GM18517 (cell line): Measurements from ENCODE around the gene PMM2.
"Not testable (repeated sequence)": the region's sequence is repeated elsewhere in the genome, so short reads cannot be mapped to it uniquely, and the experiment has no call there.

Experiments
- ATAC-seq: cut with Tn5 transposase; IDR thresholded peaks from one replicate; pipeline ENCODE4 v1.9.1; 2021; ENCODE audit warnings: mild to moderate bottlenecking, moderate library complexity; ENCODE audit not compliant: unreplicated experiment

PMM2 gene

GRCh38 chr16:8866118-8866883, 68.7 kb downstream of the PMM2 start:
- ATAC-seq, result no peak

DNA sequence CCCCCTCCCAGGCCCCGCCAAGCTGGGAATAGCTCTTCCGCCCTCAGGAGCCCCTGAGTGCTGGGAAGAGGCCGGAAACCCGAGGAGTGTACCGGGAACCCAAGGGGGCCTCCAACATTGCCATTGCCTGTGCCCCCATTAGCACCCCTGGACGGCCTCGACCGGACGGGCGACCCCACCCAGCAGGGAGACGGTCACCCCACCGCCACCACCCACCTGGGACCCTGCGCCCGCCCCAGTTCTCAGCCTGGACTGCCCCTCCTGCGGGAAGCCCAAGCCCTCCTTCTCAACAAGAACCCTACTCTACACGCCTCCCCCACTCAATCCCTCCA, 69.2 kb downstream of the PMM2 start:
- no peak for ATAC-seq

DNA sequence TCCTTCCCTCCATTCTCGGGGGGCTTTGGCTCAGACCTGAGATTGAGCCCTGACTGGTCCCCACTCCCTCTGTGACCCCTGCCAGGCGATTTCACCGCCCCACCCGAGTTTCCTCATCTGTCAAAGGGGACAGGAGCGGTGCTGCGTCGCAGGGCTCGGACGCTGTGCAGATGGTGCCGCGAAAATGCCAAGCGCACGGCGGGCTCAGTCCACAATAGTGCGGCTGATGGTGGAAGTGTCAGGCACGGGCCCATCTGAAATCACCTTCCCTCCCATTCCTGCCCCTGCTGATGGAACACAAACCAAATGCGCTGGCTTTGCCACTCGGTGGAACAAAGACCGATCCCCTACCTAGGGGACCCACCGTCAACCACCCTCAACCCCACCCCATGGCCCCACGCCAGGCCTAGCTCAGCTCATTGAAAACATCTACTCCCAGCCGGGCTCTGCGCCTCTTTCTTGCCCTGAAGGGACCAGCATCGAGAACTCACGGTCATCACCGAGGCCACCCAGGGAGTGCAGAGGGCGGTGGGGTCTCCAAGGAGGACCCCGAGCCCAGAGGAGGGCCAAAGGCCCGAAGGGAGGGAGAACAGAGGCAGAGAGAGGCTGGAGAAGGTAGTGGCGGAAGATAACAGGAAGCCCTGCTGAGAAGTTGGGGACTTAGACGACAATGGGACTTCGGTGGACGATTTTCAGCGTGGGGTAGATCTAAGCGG, 69.7 kb downstream of the PMM2 start:
- no peak for ATAC-seq

DNA sequence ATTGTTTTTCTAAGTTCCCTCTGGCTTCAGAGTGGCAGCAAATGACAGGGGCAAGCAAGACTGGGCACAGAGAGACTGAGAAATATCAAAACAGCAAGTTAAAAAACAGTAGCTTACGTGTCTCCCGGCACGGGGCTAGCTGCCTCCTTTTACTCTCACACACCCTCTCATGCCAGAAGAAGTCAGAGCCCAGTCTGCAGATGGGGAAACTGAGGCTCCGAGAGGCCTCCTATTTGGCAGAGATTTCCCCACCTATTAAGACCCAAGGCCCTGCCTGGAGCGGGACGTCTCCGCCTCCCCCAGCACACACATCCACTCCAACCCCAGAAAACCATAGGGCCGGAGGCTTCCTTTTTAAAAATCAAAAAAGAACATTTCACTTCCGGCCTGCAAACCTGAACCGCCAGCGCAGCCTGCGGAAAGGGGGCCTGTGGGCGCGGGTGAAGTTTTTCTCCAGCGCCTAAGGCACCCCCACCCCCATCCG, 70.3 kb downstream of the PMM2 start:
- no peak for ATAC-seq

GRCh38 chr16:8868416-8869211, 71.0 kb downstream of the PMM2 start, which contains the start of gene CARHSP1:
Gene CARHSP1, minus strand, starts transcription at chr16:8869006. Its CDS starts 9,678 bp downstream, at chr16:8859328.
- peak; percentile 64 for ATAC-seq

DNA sequence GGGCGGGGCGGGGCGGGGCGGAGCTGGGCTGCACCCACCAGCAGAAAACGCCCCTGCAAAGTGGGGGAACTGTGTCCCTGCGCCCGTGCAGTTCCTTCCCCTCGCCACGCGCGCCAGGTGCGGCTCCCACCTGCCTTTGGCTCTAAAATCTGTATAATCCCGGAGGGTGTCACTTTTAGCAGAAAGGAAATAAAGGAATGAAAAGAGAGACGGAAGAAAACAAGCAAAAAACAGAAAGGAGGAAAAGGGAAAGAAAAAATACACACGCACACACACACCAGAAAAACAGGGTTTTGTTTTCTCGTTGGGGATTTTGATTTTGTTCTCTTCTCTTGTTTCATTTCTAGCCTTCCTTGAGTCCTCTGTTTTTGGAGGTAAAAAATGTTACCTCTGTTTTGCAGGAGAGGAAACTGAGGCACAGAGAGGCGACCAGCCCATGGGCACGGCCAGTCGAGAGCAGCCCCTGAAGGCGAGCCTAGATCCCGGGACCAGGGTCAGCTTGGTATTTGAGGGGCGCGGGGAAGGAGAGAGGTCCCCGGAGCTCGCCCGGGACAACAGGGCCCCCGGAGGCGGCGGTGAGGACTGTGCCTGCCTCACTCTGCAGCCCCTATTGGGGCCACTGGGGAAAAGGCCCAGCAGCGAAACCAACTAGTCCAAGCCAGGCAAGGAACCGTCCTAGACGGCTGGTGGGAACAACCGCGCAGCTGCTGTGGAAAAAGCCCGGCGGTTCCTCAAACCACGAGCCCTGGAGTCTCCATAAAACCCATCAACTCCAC, 71.8 kb downstream of the PMM2 start:
- no peak for ATAC-seq

DNA sequence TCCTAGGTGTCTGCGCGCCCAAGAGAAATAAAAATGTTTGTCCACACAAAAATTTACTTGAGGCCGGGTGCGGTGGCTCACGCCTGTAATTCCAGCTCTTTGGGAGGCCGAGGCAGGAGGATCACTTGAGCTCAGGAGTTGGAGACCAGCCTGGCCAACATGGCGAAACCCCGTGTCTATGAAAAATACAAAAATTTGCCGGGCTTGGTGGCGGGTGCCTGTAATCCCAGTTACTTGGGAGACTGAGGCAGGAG, 72.3 kb downstream of the PMM2 start:
- ATAC-seq, result not testable (repeated sequence)

DNA sequence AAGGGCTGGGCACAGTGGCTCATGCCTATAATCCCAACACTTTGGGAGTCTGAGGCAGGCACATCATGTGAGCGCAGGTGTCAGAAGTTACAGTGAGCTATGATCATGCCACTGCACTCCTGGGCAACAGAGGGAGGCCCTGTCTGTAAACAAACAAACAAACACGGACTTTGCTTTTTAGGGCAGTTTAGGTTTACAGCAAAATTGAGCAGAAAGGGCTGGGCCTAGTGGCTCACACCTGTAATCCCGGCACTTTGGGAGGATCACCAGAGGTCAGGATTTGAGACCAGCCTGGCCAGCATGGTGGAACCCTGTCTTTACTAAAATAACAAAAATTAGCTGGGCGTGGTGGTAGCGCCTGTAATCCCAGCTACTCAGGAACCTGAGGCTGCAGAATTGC, 74.4 kb downstream of the PMM2 start:
- ATAC-seq, result no peak

- ATAC-seq, result no peak
Measured at GRCh38 chr16:8872967-8873865, 75.6 kb downstream of the PMM2 start.

- not testable (repeated sequence) for ATAC-seq
Measured at GRCh38 chr16:8873866-8874195, 76.2 kb downstream of the PMM2 start.

- no peak for ATAC-seq
Measured at GRCh38 chr16:8874388-8874787, 76.7 kb downstream of the PMM2 start.

GRCh38 chr16:8875317-8875716, 77.7 kb downstream of the PMM2 start:
- not testable (repeated sequence) for ATAC-seq

- ATAC-seq, result no peak
Measured at GRCh38 chr16:8877894-8878522, 80.4 kb downstream of the PMM2 start.

- no peak for ATAC-seq
Measured at GRCh38 chr16:8878523-8878911, 80.9 kb downstream of the PMM2 start.

DNA sequence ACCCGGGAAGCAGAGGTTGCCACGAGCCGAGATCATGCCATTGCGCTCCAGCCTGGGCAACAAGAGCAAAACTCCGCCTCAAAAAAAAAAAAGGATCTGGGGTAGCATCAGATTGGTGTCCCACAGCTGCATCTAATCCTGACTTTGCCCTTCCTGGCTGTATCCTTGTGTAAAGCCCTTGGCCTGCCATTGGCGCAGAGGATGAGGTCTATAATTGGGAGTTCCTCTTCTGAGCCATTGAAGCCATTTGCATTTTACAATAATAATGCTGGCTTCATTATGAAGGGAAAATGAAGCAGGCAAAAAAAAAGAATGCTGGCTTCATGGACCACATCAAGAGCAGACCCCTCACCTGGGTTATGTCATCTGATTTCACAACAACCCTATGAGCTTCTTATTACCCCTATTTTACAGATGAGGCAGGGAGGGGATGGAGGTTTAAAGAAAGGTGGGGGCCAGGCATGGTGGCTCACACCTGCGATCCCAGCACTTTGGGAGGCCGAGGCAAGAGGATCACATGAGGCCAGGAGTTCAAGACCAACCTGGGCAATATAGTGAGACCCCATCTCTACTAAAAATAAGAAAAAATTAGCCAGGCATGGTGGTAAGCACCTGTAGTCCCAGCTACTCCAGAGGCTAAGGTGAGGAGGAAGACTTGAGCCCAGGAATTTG, 83.3 kb downstream of the PMM2 start:
- no peak for ATAC-seq

GRCh38 chr16:8882041-8882617, 84.5 kb downstream of the PMM2 start, which contains the start of gene LITAFD:
Gene LITAFD, plus strand, starts transcription at chr16:8882351. Its CDS starts 2,005 bp downstream, at chr16:8884356.
- ATAC-seq, result no peak

- no peak for ATAC-seq
Measured at GRCh38 chr16:8882725-8883377, 85.2 kb downstream of the PMM2 start.
